ENCODE measurements around the gene CCR5AS.
"Not testable (repeated sequence)": the region's sequence is repeated elsewhere in the genome, so short reads cannot be mapped to it uniquely, and the experiment has no call there.

DNA sequence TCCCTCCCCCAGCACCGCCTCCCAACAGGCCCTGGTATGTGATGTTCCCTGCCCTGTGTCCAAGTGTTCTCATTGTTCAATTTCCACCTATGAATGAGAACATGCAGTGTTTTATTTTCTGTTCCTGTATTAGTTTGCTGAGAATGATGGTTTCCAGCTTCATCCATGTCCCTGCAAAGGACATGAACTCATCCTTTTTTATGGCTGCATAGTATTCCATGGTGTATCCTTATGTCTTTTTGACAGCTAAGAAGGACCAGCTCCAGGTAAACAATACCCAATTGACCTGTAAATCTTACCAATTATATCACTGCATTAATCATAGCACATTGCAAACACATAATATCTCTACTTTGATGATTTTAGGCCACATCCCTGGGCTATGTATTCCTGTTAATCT lies 24.0 kb upstream of the CCR5AS start:
- not testable (repeated sequence) for TF ChIP-seq EZH2 (IDR thresholded peaks at IDR 0.05; ENCODE audit: insufficient read depth, poor library complexity, severe bottlenecking); EZH2phosphoT487 (IDR thresholded peaks at IDR 0.05; ENCODE audit: insufficient read depth, low read depth)

All from GM23248 (cell line).